ENCODE data around the gene XRCC1. TPM values are rescaled to one million over a fixed set of nuclear protein-coding genes. Genes with fewer than 3 reads are reported as not detected.
A peak's percentile ranks its signal among the peaks of the same experiment; 100 is the strongest.

Gene XRCC1
- total RNA-seq, 1 experiment from 2014 or later: 38.0 TPM

DNA sequence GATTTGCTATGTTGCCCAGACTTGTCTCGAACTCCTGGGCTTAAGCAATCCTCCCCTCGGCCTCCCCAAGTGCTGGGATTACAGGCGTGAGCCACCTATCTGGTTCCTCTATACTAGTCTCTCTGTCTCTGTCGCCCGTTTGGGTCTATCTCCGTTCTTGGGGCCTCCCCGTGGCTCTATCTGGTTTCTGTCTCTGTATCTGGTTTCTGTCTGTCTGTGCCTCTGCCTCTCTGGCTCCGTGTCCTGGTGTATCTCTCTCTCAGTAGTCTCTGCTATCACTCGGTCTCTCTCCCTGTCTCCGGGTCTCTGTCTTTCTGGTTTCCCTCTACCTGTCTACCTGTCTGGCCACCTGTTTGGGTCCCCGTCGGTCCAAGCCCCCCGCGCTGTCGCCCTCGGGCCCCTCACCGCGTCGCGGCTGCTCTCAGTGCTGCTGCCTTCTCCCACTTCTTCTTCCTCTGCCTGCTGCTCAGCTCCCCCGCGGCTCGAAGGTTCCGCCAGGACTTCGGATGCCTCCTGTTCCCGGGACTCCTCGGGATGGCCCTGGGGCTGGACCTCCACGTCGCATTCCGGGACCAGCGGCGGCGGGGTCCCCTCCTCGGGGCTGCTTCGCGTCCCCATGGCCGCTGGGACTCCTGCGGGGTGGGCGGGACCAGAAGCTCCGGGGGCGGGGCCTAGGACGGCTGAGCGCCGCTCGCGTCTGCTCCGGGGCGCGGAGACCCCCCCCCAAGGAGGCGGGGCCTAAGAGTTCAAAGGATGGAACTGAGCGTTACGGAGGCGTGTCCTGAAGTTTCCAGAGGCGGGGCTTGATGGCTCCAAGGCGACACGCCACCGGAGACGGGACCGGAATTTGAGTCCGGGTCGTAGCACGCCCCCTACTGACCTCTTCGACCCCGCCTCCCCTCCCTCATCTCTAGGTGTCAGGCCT, 71.6 kb downstream of the XRCC1 start:
- Histone ChIP-seq H3T11ph (ENCODE audit: low read length) (no peak overlapping the region), H3K4me1 (ENCODE audit: insufficient read depth, low read length) (no peaks in the 10 kb centered on the region), H3K9ac (ENCODE audit: extremely low read depth, insufficient read length, low read length) (peak overlapping the region; percentile 52), H4K8ac (replicated peaks; ENCODE audit: insufficient read length, low read depth, low read length) (no peak overlapping the region), H2BK120ac (ENCODE audit: low read depth, low read length, poor library complexity, severe bottlenecking) (no peak overlapping the region), H3K56ac (ENCODE audit: insufficient read length, low read depth, low read length) (no peak overlapping the region), H3K14ac (ENCODE audit: insufficient read depth, low read length) (peak overlapping the region; percentile 70), H3K79me2 (ENCODE audit: insufficient read depth, low read length) (no peaks in the 10 kb centered on the region), H2BK12ac (ENCODE audit: insufficient read length, low read depth, low read length) (no peak overlapping the region), H3K4ac (ENCODE audit: low read depth, low read length) (no peak overlapping the region), H3K79me1 (ENCODE audit: insufficient read depth, low read depth, low read length, poor library complexity, severe bottlenecking) (no peaks in the 10 kb centered on the region), H3K18ac (ENCODE audit: insufficient read length, low read depth, low read length) (peak overlapping the region; percentile 70), H3K23me2 (ENCODE audit: insufficient read length, low read depth, low read length, poor library complexity, severe bottlenecking) (peaks cover 21% of the 10 kb centered on the region), H3K4me2 (ENCODE audit: insufficient read depth, insufficient read length, low read length) (peak overlapping the region; percentile 98), H2AFZ (ENCODE audit: low read length) (peak overlapping the region; percentile 32), H2BK15ac (ENCODE audit: low read depth, low read length) (0 out of 2 replicates have a peak overlapping the region, but pooled peaks have one; percentile 87), H4K5ac (ENCODE audit: insufficient read length, low read depth, low read length) (no peak overlapping the region), H3K27me3 (ENCODE audit: insufficient read depth, low read length) (peaks cover 4% of the 10 kb centered on the region; the same call in 1 of the 2 replicates), H2BK20ac (ENCODE audit: low read depth, low read length, poor library complexity, severe bottlenecking) (no peak overlapping the region), H2AK5ac (ENCODE audit: insufficient read length, low read length) (no peak overlapping the region), H3K9me3 (ENCODE audit: control insufficient read depth, low read depth, low read length) (no peaks in the 10 kb centered on the region), H3K23ac (ENCODE audit: insufficient read length, low read depth, low read length) (no peak overlapping the region), H4K91ac (ENCODE audit: insufficient read length, low read depth, low read length) (no peak overlapping the region), H4K20me1 (ENCODE audit: control insufficient read depth, insufficient read depth, insufficient read length) (no peaks in the 10 kb centered on the region), H3K27ac (ENCODE audit: insufficient read length, low read depth, low read length) (no peak overlapping the region), H2BK5ac (ENCODE audit: insufficient read length, low read length) (no peak overlapping the region)
- Mint-ChIP-seq H3K9me3 (no peaks in the 10 kb centered on the region; a peak in 1 of 5 replicates), H3K27ac (peak overlapping the region in 2 of 3 experiments; percentile 6 to 72; a peak in 3 of 7 replicates), H3K27me3 (ENCODE audit: low read depth) (peaks cover 12% of the 10 kb centered on the region), H3K36me3 (ENCODE audit: insufficient read depth in 1 of 3, low read depth in 3 of 3) (peaks cover 3% of the 10 kb centered on the region in 3 experiments; a peak in 5 of 7 replicates), H3K4me1 (peaks cover 12 to 25% of the 10 kb centered on the region in 2 experiments), H3K4me3 (peak overlapping the region; percentile 81 to 87)
- WGBS (ENCODE audit: extremely low coverage, insufficient read length, low lambda C conversion rate): no CpG with 5 or more reads among the region's 64 CpGs
- TF ChIP-seq CTCF (conservative IDR thresholded peaks at IDR 0.05): peak; percentile 59; the same call in 2 of the 3 replicates
- peak; percentile 97 for DNase-seq

All from H9 (cell line).